WTC11 (cell line): ENCODE measurements around the gene TAB3.

ENCODE experiments used
- FOXJ3 ChIP-seq: sonication (generic); formaldehyde crosslinking; IDR thresholded peaks from 2 replicates; pipeline ENCODE4 v1.9.0; 2021; ENCODE audit warnings: missing genetic modification reagents, mild to moderate bottlenecking, borderline replicate concordance
- GABPB1 ChIP-seq: sonication (generic); formaldehyde crosslinking; IDR thresholded peaks from 2 replicates; pipeline ENCODE4 v1.8.1; 2023; ENCODE audit warnings: mild to moderate bottlenecking, missing genetic modification reagents
- KAT7 ChIP-seq: sonication (generic); formaldehyde crosslinking; IDR thresholded peaks from 2 replicates; pipeline ENCODE4 v1.8.1; 2023; ENCODE audit warnings: missing genetic modification reagents, mild to moderate bottlenecking, borderline replicate concordance
- NR3C1 ChIP-seq: sonication (generic); formaldehyde crosslinking; conservative IDR thresholded peaks from 2 replicates; pipeline ENCODE4 v1.8.1; 2023; ENCODE audit warnings: low read depth, mild to moderate bottlenecking, missing genetic modification reagents
- OVOL2 ChIP-seq: fragments of 250-450 bp; sonication (Bioruptor Pico); IDR thresholded peaks from 2 replicates; pipeline ENCODE4 v1.9.0; 2021; ENCODE audit warnings: mild to moderate bottlenecking, borderline replicate concordance
- RELA ChIP-seq: sonication (generic); formaldehyde crosslinking; IDR thresholded peaks from 2 replicates; pipeline ENCODE4 v1.8.1; 2022; ENCODE audit warnings: missing genetic modification reagents, mild to moderate bottlenecking, borderline replicate concordance
- SMAD3 ChIP-seq: sonication (generic); formaldehyde crosslinking; IDR thresholded peaks from 2 replicates; pipeline ENCODE4 v1.8.0; 2022; ENCODE audit warnings: missing genetic modification reagents, mild to moderate bottlenecking, borderline replicate concordance
- ZNF138 ChIP-seq: sonication (generic); formaldehyde crosslinking; conservative IDR thresholded peaks from 2 replicates; pipeline ENCODE4 v1.8.1; 2022; ENCODE audit warnings: mild to moderate bottlenecking, moderate library complexity, missing genetic modification reagents
- ZNF263 ChIP-seq: sonication (generic); formaldehyde crosslinking; IDR thresholded peaks from 2 replicates; pipeline ENCODE4 v1.8.1; 2022; ENCODE audit warnings: low read depth, mild to moderate bottlenecking, moderate library complexity, missing genetic modification reagents
- TF ChIP-seq, protein P1 (sequence below): sonication (generic); formaldehyde crosslinking; IDR thresholded peaks from 2 replicates; pipeline ENCODE4 v1.8.0; 2022; ENCODE audit warnings: missing genetic modification reagents
- TF ChIP-seq, protein P2 (sequence below): fragments of 200-600 bp; IDR thresholded peaks from 2 replicates; pipeline ENCODE4 v1.8.0; 2022; ENCODE audit warnings: antibody characterized with exemption
- TF ChIP-seq, protein P3 (sequence below): sonication (generic); formaldehyde crosslinking; IDR thresholded peaks from 2 replicates; pipeline ENCODE4 v1.8.1; 2022; ENCODE audit warnings: mild to moderate bottlenecking, moderate library complexity, missing genetic modification reagents
- TF ChIP-seq, protein P4 (sequence below): sonication (generic); formaldehyde crosslinking; IDR thresholded peaks from 2 replicates; pipeline ENCODE4 v1.8.1; 2023; ENCODE audit warnings: mild to moderate bottlenecking, moderate library complexity, missing genetic modification reagents

DNA sequence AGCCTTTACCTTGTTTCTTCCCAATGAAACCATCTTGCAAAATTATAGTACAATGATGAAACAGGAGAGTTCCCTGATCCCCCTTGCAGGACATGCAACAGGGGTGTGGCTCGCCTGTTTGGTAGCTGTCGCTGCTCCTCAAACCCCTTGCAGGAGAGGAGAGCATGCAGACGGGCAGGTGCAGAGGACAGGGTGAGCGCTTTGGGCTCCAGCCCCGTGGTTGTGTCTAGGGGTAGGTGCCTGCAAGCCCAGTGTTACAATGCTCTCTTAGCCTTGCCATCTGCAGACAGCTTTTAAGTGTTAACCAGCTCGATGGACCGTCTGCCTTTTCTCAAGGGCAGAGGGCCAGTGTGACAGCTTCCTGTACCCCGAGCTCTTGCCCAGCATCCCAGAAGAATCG lies 102.0 kb downstream of the TAB3 start:
- TF ChIP-seq, protein P1, sequence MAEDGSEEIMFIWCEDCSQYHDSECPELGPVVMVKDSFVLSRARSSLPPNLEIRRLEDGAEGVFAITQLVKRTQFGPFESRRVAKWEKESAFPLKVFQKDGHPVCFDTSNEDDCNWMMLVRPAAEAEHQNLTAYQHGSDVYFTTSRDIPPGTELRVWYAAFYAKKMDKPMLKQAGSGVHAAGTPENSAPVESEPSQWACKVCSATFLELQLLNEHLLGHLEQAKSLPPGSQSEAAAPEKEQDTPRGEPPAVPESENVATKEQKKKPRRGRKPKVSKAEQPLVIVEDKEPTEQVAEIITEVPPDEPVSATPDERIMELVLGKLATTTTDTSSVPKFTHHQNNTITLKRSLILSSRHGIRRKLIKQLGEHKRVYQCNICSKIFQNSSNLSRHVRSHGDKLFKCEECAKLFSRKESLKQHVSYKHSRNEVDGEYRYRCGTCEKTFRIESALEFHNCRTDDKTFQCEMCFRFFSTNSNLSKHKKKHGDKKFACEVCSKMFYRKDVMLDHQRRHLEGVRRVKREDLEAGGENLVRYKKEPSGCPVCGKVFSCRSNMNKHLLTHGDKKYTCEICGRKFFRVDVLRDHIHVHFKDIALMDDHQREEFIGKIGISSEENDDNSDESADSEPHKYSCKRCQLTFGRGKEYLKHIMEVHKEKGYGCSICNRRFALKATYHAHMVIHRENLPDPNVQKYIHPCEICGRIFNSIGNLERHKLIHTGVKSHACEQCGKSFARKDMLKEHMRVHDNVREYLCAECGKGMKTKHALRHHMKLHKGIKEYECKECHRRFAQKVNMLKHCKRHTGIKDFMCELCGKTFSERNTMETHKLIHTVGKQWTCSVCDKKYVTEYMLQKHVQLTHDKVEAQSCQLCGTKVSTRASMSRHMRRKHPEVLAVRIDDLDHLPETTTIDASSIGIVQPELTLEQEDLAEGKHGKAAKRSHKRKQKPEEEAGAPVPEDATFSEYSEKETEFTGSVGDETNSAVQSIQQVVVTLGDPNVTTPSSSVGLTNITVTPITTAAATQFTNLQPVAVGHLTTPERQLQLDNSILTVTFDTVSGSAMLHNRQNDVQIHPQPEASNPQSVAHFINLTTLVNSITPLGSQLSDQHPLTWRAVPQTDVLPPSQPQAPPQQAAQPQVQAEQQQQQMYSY (CRISPR knock-in tag) = no peak
- TF ChIP-seq KAT7 (CRISPR knock-in tag) = no peak
- TF ChIP-seq, protein P2, sequence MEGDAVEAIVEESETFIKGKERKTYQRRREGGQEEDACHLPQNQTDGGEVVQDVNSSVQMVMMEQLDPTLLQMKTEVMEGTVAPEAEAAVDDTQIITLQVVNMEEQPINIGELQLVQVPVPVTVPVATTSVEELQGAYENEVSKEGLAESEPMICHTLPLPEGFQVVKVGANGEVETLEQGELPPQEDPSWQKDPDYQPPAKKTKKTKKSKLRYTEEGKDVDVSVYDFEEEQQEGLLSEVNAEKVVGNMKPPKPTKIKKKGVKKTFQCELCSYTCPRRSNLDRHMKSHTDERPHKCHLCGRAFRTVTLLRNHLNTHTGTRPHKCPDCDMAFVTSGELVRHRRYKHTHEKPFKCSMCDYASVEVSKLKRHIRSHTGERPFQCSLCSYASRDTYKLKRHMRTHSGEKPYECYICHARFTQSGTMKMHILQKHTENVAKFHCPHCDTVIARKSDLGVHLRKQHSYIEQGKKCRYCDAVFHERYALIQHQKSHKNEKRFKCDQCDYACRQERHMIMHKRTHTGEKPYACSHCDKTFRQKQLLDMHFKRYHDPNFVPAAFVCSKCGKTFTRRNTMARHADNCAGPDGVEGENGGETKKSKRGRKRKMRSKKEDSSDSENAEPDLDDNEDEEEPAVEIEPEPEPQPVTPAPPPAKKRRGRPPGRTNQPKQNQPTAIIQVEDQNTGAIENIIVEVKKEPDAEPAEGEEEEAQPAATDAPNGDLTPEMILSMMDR = no peak
- TF ChIP-seq OVOL2 = no peak
- TF ChIP-seq, protein P3, sequence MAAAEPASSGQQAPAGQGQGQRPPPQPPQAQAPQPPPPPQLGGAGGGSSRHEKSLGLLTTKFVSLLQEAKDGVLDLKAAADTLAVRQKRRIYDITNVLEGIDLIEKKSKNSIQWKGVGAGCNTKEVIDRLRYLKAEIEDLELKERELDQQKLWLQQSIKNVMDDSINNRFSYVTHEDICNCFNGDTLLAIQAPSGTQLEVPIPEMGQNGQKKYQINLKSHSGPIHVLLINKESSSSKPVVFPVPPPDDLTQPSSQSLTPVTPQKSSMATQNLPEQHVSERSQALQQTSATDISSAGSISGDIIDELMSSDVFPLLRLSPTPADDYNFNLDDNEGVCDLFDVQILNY (CRISPR knock-in tag) = no peak
- no peak for TF ChIP-seq ZNF138 (CRISPR knock-in tag)
- no peak for TF ChIP-seq SMAD3
- TF ChIP-seq GABPB1 (CRISPR knock-in tag) = no peak
- TF ChIP-seq, protein P4, sequence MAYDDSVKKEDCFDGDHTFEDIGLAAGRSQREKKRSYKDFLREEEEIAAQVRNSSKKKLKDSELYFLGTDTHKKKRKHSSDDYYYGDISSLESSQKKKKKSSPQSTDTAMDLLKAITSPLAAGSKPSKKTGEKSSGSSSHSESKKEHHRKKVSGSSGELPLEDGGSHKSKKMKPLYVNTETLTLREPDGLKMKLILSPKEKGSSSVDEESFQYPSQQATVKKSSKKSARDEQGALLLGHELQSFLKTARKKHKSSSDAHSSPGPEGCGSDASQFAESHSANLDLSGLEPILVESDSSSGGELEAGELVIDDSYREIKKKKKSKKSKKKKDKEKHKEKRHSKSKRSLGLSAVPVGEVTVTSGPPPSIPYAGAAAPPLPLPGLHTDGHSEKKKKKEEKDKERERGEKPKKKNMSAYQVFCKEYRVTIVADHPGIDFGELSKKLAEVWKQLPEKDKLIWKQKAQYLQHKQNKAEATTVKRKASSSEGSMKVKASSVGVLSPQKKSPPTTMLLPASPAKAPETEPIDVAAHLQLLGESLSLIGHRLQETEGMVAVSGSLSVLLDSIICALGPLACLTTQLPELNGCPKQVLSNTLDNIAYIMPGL (CRISPR knock-in tag) = no peak
- TF ChIP-seq NR3C1 (CRISPR knock-in tag) = no peak
- no peak for TF ChIP-seq RELA
- TF ChIP-seq FOXJ3 (CRISPR knock-in tag) = no peak
- no peak for TF ChIP-seq ZNF263 (CRISPR knock-in tag)
